Calu3 (cell line): ENCODE results near the gene KIRREL3. TPM values are rescaled to one million over a fixed set of nuclear protein-coding genes. Genes with fewer than 3 reads are reported as not detected.

Experiments used
- BruUV-seq: library from RNA; stranded (reverse); fragments of 400-500 nt; replicated peaks from 2 replicates; lab custom pipeline; 2021; lab: Mats Ljungman, UMichigan
- CTCF ChIA-PET: fragments of 300-600 bp; sonication (Branson Sonifier 250); formaldehyde crosslinking; loops from one replicate; lab custom pipeline; 2022; ENCODE audit warnings: antibody characterized with exemption; lab: Charles Lee
- DNase-seq: peaks from one replicate; pipeline ENCODE4 v3.0.0; 2022
- H3K27ac Mint-ChIP-seq: one replicate; pipeline ENCODE4 v1.8.0; 2022; ENCODE audit warnings: mixed read lengths; ENCODE audit not compliant: unreplicated experiment
- H3K27me3 Mint-ChIP-seq: one replicate; pipeline ENCODE4 v1.8.0; 2022; ENCODE audit warnings: mixed read lengths; ENCODE audit not compliant: unreplicated experiment
- H3K36me3 Mint-ChIP-seq: one replicate; pipeline ENCODE4 v1.8.0; 2022; ENCODE audit warnings: mild to moderate bottlenecking, moderate library complexity, mixed read lengths; ENCODE audit not compliant: insufficient read depth, unreplicated experiment
- H3K4me1 Mint-ChIP-seq: one replicate; pipeline ENCODE4 v1.8.0; 2022; ENCODE audit warnings: mild to moderate bottlenecking, low read depth, mixed read lengths; ENCODE audit not compliant: unreplicated experiment
- H3K4me3 Mint-ChIP-seq: one replicate; pipeline ENCODE4 v1.8.0; 2022; ENCODE audit warnings: mild to moderate bottlenecking, low read depth, moderate library complexity, mixed read lengths; ENCODE audit not compliant: unreplicated experiment
- H3K9me3 Mint-ChIP-seq: one replicate; pipeline ENCODE4 v1.8.0; 2022; ENCODE audit warnings: low read depth, mixed read lengths; ENCODE audit not compliant: unreplicated experiment
- intact Hi-C: fragments of 100-400 bp; cut with micrococcal nuclease; formaldehyde crosslinking; loops from one replicate; pipeline ENCODE4 v1.10.0; 2022; ENCODE audit not compliant: unreplicated experiment
- total RNA-seq: library from RNA; stranded (reverse); gene quantifications from 2 replicates; pipeline ENCODE4 v1.2.3, GENCODE V29; 2022
- TF ChIP-seq, protein P1 (sequence below): fragments of 200-600 bp; IDR thresholded peaks from one replicate; pipeline ENCODE4 v1.8.0; 2022; ENCODE audit warnings: antibody characterized with exemption; ENCODE audit not compliant: unreplicated experiment

KIRREL3 gene
- total RNA-seq, 1 experiment from 2014 or later, result 0.26 TPM

DNA sequence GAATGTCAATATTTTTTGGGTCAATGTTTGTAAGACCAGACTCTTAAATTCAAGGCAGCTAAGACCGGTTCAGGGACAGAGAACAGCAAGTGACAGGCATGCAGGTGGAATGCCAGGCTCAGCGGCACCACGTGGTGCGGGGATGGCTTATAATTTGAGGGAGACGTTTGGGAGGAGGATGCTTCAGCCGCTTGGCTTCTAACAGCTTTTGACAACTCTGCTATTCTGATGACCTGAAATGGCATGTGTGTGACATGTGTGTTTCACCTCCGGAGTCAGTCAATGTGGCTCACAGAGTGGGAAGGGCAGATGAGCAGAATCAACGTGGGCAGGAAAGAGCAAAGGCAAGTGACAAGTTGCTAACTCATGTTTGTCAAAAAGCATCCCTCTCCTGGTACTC is 228.3 kb downstream of the KIRREL3 start:
- CTCF ChIA-PET, result no interaction called here
- no peaks in the 10 kb centered on the region for H3K4me1 Mint-ChIP-seq
- BruUV-seq, result no TSS peak

DNA sequence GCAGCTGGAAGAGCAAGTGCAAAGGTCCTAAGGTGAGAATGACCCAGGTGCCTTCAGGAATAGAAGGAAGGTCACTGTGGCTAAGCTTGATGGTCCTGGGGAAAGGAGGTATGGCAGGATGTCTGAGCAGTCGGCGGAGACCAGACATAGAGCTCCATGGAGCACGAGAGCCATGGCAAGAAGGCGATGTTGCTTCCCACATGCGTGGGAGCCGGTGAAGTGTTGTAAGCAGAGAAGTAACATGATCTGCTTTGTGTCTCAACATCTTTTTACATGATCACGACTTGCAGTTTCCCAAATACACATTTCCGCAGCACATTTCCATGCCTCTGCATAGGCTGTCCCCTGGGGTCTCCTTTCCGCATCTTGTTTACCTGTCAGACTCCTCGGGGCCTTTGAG is 231.9 kb downstream of the KIRREL3 start:
- Mint-ChIP-seq H3K4me1 (no peaks in the 10 kb centered on the region), H3K9me3 (peaks cover 2% of the 10 kb centered on the region), H3K36me3 (no peaks in the 10 kb centered on the region), H3K27me3 (peaks cover 30% of the 10 kb centered on the region), H3K4me3 (no peak overlapping the region), H3K27ac (no peak overlapping the region)
- CTCF ChIA-PET, result no interaction called here
- BruUV-seq, result no TSS peak
- no peak for DNase-seq
- TF ChIP-seq, protein P1, sequence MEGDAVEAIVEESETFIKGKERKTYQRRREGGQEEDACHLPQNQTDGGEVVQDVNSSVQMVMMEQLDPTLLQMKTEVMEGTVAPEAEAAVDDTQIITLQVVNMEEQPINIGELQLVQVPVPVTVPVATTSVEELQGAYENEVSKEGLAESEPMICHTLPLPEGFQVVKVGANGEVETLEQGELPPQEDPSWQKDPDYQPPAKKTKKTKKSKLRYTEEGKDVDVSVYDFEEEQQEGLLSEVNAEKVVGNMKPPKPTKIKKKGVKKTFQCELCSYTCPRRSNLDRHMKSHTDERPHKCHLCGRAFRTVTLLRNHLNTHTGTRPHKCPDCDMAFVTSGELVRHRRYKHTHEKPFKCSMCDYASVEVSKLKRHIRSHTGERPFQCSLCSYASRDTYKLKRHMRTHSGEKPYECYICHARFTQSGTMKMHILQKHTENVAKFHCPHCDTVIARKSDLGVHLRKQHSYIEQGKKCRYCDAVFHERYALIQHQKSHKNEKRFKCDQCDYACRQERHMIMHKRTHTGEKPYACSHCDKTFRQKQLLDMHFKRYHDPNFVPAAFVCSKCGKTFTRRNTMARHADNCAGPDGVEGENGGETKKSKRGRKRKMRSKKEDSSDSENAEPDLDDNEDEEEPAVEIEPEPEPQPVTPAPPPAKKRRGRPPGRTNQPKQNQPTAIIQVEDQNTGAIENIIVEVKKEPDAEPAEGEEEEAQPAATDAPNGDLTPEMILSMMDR, result no peak
- intact Hi-C loops, result no loop called here

More for the DNA sequence above, 228.3 kb downstream of the KIRREL3 start:
- Mint-ChIP-seq H3K36me3 (no peaks in the 10 kb centered on the region), H3K27me3 (peaks cover 30% of the 10 kb centered on the region), H3K9me3 (peaks cover 2% of the 10 kb centered on the region), H3K4me3 (no peak overlapping the region), H3K27ac (no peak overlapping the region)
- DNase-seq, result no peak
- intact Hi-C loops, result no loop called here
- TF ChIP-seq, protein P1, result no peak

DNA sequence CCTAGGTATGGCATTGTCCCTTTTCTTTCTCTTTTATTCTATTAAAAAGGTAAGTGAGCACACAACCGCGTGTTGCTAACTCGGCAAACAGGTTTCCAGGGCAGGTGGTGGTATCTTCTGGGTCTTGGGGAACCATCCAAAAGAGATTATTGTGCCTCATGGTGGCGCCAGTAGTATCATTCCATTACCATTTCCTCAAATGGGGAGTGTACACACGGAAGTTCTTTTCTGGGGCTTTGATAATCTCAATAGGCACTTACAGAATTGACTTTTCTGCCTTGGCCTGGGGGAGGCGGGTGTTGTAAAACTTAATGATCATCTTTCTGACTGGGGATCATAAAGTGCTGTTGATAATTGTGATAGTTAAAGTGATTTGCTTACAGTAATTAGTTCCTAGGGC is 234.1 kb downstream of the KIRREL3 start:
- intact Hi-C loops, result no loop called here
- Mint-ChIP-seq H3K27ac (no peak overlapping the region), H3K27me3 (peaks cover 9% of the 10 kb centered on the region), H3K4me1 (no peaks in the 10 kb centered on the region), H3K36me3 (no peaks in the 10 kb centered on the region), H3K9me3 (peaks cover 2% of the 10 kb centered on the region), H3K4me3 (no peak overlapping the region)
- DNase-seq, result peak; percentile 4
- no TSS peak for BruUV-seq
- TF ChIP-seq, protein P1, result no peak
- CTCF ChIA-PET, result no interaction called here

DNA sequence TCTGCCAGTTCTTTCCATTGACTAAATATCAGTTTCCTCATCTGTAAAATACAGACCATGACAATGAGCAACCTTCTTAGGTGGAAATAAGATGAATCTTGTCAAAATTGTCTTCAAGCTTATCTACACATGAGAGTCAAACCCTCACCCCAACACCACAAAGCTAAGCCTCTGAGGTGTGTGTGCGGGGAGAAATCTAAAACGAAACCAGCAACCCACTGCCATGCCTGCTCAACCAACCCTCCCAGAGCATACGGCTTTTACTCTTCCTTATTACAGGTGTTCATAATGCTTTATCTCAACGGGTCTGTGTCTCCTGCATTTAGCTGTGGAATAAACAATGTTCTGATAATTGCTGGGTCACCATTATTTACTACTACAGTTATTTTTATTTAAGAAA is 235.4 kb downstream of the KIRREL3 start:
- intact Hi-C loops, result no loop called here
- TF ChIP-seq, protein P1, result no peak

More for the DNA sequence above, 235.4 kb downstream of the KIRREL3 start:
- Mint-ChIP-seq H3K36me3 (no peaks in the 10 kb centered on the region), H3K27ac (no peak overlapping the region), H3K4me3 (no peak overlapping the region), H3K4me1 (no peaks in the 10 kb centered on the region), H3K27me3 (peaks cover 16% of the 10 kb centered on the region), H3K9me3 (peaks cover 3% of the 10 kb centered on the region)
- CTCF ChIA-PET, result interaction anchor here (2.2 kb wide), 1 partner anchor 225 kb away, joined by 5 read pairs; no protein-coding TSS in a partner anchor
- no TSS peak for BruUV-seq
- DNase-seq, result no peak
